NCI-H2081 (cell line): ENCODE results near the gene VASH1.
A peak's percentile ranks its signal among the peaks of the same experiment; 100 is the strongest.

Experiments
- DNase-seq, 2 experiments: peaks; one replicate each; lab custom pipeline; 2025; lab: John Stamatoyannopoulos, UW

The VASH1 gene

GRCh38 chr14:76784881-76785280 is 23.6 kb downstream of the VASH1 start:
- peak; percentile 59 to 76 for DNase-seq

GRCh38 chr14:76786601-76787000 is 25.3 kb downstream of the VASH1 start:
- DNase-seq = no peak

- DNase-seq = no peak
Observed at GRCh38 chr14:76792422-76792821, 31.2 kb downstream of the VASH1 start.

GRCh38 chr14:76793324-76793723 is 32.1 kb downstream of the VASH1 start:
- no peak for DNase-seq

- no peak for DNase-seq
Observed at GRCh38 chr14:76793956-76794355, 32.7 kb downstream of the VASH1 start.

- DNase-seq = no peak
Observed at GRCh38 chr14:76806446-76806845, 45.2 kb downstream of the VASH1 start.

- DNase-seq = no peak
Observed at GRCh38 chr14:76808011-76808410, 46.7 kb downstream of the VASH1 start.

- no peak for DNase-seq
Observed at GRCh38 chr14:76808990-76809389, 47.7 kb downstream of the VASH1 start.

GRCh38 chr14:76810525-76810924 is 49.3 kb downstream of the VASH1 start:
- DNase-seq = no peak

GRCh38 chr14:76810953-76811400 is 49.7 kb downstream of the VASH1 start:
- peak in 1 of 2 experiments; percentile 52 for DNase-seq

- DNase-seq = no peak
Observed at GRCh38 chr14:76811561-76811960, 50.3 kb downstream of the VASH1 start.

GRCh38 chr14:76812093-76812421 is 50.8 kb downstream of the VASH1 start:
- peak in 1 of 2 experiments; percentile 30 for DNase-seq

GRCh38 chr14:76812422-76813383 is 51.4 kb downstream of the VASH1 start, which contains the start of gene ANGEL1:
ANGEL1 (minus strand) TSS chr14:76812882; CDS start chr14:76812827, 55 bp downstream.
- peak; percentile 96 for DNase-seq

- DNase-seq = no peak
Observed at GRCh38 chr14:76814726-76815645, 53.7 kb downstream of the VASH1 start.

GRCh38 chr14:76820700-76821099 is 59.4 kb downstream of the VASH1 start:
- no peak for DNase-seq

- DNase-seq = no peak
Observed at GRCh38 chr14:76826122-76826521, 64.9 kb downstream of the VASH1 start, which contains the start of gene LRRC74A. LRRC74A (plus strand) TSS chr14:76826408; CDS start chr14:76826698, 290 bp downstream.

- DNase-seq = no peak
Observed at GRCh38 chr14:76827696-76828296, 66.5 kb downstream of the VASH1 start.

- DNase-seq = no peak
Observed at GRCh38 chr14:76828339-76829012, 67.2 kb downstream of the VASH1 start.

GRCh38 chr14:76829013-76829365 is 67.7 kb downstream of the VASH1 start:
- DNase-seq = no peak

GRCh38 chr14:76829650-76830421 is 68.6 kb downstream of the VASH1 start:
- DNase-seq = no peak

- DNase-seq = no peak
Observed at GRCh38 chr14:76830556-76830955, 69.3 kb downstream of the VASH1 start.
